ENCODE results near the gene PCDHGA1.

GRCh38 chr5:141383345-141383744 lies 53.0 kb downstream of the PCDHGA1 start:
- TF ChIP-seq CTCF (IDR thresholded peaks at IDR 0.05) (no peak), POLR2A (IDR thresholded peaks at IDR 0.05) (no peak), EP300 (IDR thresholded peaks at IDR 0.05) (no peak), POLR2AphosphoS5 (IDR thresholded peaks at IDR 0.05) (no peak)
